HEK293 (cell line): ENCODE measurements around the gene TBC1D12.
A peak's percentile ranks its signal among the peaks of the same experiment; 100 is the strongest.

Experiments used
- CTCF ChIA-PET: fragments of 350-600 bp; formaldehyde crosslinking; extraction: SDS; loops from one replicate; lab custom pipeline; 2021; ENCODE audit warnings: antibody characterized with exemption; lab: Yijun Ruan, JAX
- POLR2A ChIA-PET: fragments of 300-600 bp; formaldehyde crosslinking; extraction: SDS; loops from one replicate; lab custom pipeline; 2020; ENCODE audit warnings: antibody characterized with exemption, inconsistent platforms; lab: Yijun Ruan, JAX
- H3K27ac ChIP-seq: fragments of 200-500 bp; sonication (Bioruptor generic); 2 replicates; pipeline ENCODE4 v1.5.1; 2014; ENCODE audit warnings: low read depth, low read length, control low read depth, inconsistent platforms; ENCODE audit errors: extremely low read depth
- H3K36me3 ChIP-seq, 2 experiments: fragments of 200-500 bp in 1 of 2; sonication (Bioruptor generic) in 1 of 2; 1 replicate in 1 of 2; 2 replicates in 1 of 2; pipeline ENCODE4 v1.5.1; 2014 to 2017; ENCODE audit warnings: inconsistent platforms in 2 of 2, low read length in 2 of 2; ENCODE audit not compliant: control insufficient read depth in 2 of 2, insufficient read depth in 1 of 2
- H3K4me1 ChIP-seq: fragments of 200-500 bp; sonication (Bioruptor generic); 2 replicates; pipeline ENCODE4 v1.5.1; 2014; ENCODE audit warnings: mild to moderate bottlenecking, low read length, inconsistent platforms; ENCODE audit not compliant: control insufficient read depth, insufficient read depth
- H3K4me3 ChIP-seq: 2 replicates; pipeline ENCODE4 v1.5.1; 2011; ENCODE audit warnings: low read depth, mild to moderate bottlenecking, control low read depth, low read length, moderate library complexity
- H3K9me3 ChIP-seq: fragments of 200-500 bp; sonication (Bioruptor generic); 2 replicates; pipeline ENCODE4 v1.5.1; 2014; ENCODE audit warnings: low read depth, low read length, inconsistent platforms; ENCODE audit not compliant: control insufficient read depth, insufficient read depth
- BCL11A ChIP-seq: fragments of 450-650 bp; formaldehyde crosslinking; IDR thresholded peaks from 2 replicates; pipeline ENCODE4 v1.5.1; 2016; ENCODE audit warnings: low read depth, missing biosample characterization, missing genetic modification characterization
- FEZF1 ChIP-seq: fragments of 450-650 bp; formaldehyde crosslinking; IDR thresholded peaks from 2 replicates; pipeline ENCODE4 v1.5.1; 2016; ENCODE audit warnings: missing biosample characterization, missing genetic modification characterization
- KLF8 ChIP-seq: fragments of 450-650 bp; formaldehyde crosslinking; IDR thresholded peaks from 2 replicates; pipeline ENCODE4 v1.5.1; 2016; ENCODE audit warnings: missing biosample characterization, missing genetic modification characterization
- OVOL3 ChIP-seq: fragments of 450-650 bp; formaldehyde crosslinking; IDR thresholded peaks from 2 replicates; pipeline ENCODE4 v1.5.1; 2016; ENCODE audit warnings: missing biosample characterization, missing genetic modification characterization
- PRDM1 ChIP-seq: fragments of 450-650 bp; formaldehyde crosslinking; IDR thresholded peaks from 2 replicates; pipeline ENCODE4; 2016; ENCODE audit warnings: missing biosample characterization, missing genetic modification characterization
- ZBTB17 ChIP-seq: fragments of 450-650 bp; formaldehyde crosslinking; IDR thresholded peaks from 2 replicates; pipeline ENCODE4 v1.5.1; 2016; ENCODE audit warnings: missing biosample characterization, missing genetic modification characterization
- ZFP41 ChIP-seq: fragments of 450-650 bp; formaldehyde crosslinking; IDR thresholded peaks from 2 replicates; pipeline ENCODE4 v1.5.1; 2016; ENCODE audit warnings: missing biosample characterization, missing genetic modification characterization, borderline replicate concordance
- ZFP69B ChIP-seq: fragments of 450-650 bp; formaldehyde crosslinking; IDR thresholded peaks from 2 replicates; pipeline ENCODE4 v1.5.1; 2016; ENCODE audit warnings: missing biosample characterization, missing genetic modification characterization
- ZNF10 ChIP-seq: fragments of 450-650 bp; formaldehyde crosslinking; IDR thresholded peaks from 2 replicates; pipeline ENCODE4 v1.5.1; 2017; ENCODE audit warnings: missing biosample characterization, missing genetic modification characterization
- ZNF16 ChIP-seq: fragments of 450-650 bp; formaldehyde crosslinking; IDR thresholded peaks from 2 replicates; pipeline ENCODE4 v1.5.1; 2016; ENCODE audit warnings: low read depth, missing biosample characterization, missing genetic modification characterization
- ZNF324 ChIP-seq: fragments of 450-650 bp; formaldehyde crosslinking; IDR thresholded peaks from 2 replicates; pipeline ENCODE4 v1.5.1; 2016; ENCODE audit warnings: missing biosample characterization, missing genetic modification characterization
- ZNF433 ChIP-seq: fragments of 450-650 bp; formaldehyde crosslinking; IDR thresholded peaks from 2 replicates; pipeline ENCODE4 v1.5.1; 2016; ENCODE audit warnings: missing biosample characterization, missing genetic modification characterization, low read depth
- ZNF549 ChIP-seq: fragments of 450-650 bp; IDR thresholded peaks from 2 replicates; pipeline ENCODE4 v1.5.1; 2018; ENCODE audit warnings: missing biosample characterization, missing genetic modification characterization, mild to moderate bottlenecking, inconsistent platforms, moderate library complexity
- ZNF555 ChIP-seq: fragments of 450-650 bp; formaldehyde crosslinking; conservative IDR thresholded peaks from 2 replicates; pipeline ENCODE4 v1.5.1; 2017; ENCODE audit warnings: missing biosample characterization, mild to moderate bottlenecking, missing genetic modification characterization, inconsistent platforms
- ZNF596 ChIP-seq: fragments of 450-650 bp; IDR thresholded peaks from 2 replicates; pipeline ENCODE4 v1.5.0; 2018; ENCODE audit warnings: missing biosample characterization, mild to moderate bottlenecking, missing genetic modification characterization, moderate library complexity
- ZNF629 ChIP-seq: fragments of 450-650 bp; formaldehyde crosslinking; IDR thresholded peaks from 2 replicates; pipeline ENCODE4 v1.5.1; 2017; ENCODE audit warnings: missing biosample characterization, missing genetic modification characterization
- ZNF654 ChIP-seq: fragments of 450-650 bp; formaldehyde crosslinking; IDR thresholded peaks from 2 replicates; pipeline ENCODE4 v1.5.1; 2016; ENCODE audit warnings: low read depth, missing biosample characterization, missing genetic modification characterization
- ZNF747 ChIP-seq: fragments of 450-650 bp; formaldehyde crosslinking; IDR thresholded peaks from 2 replicates; pipeline ENCODE4 v1.5.1; 2016; ENCODE audit warnings: missing biosample characterization, missing genetic modification characterization
- TF ChIP-seq, protein P1 (sequence below): fragments of 450-650 bp; formaldehyde crosslinking; IDR thresholded peaks from 2 replicates; pipeline ENCODE4 v1.5.1; 2016; ENCODE audit warnings: missing biosample characterization, missing genetic modification characterization
- TF ChIP-seq, protein P2 (sequence below): fragments of 450-650 bp; formaldehyde crosslinking; IDR thresholded peaks from 2 replicates; pipeline ENCODE4 v1.5.1; 2016; ENCODE audit warnings: missing biosample characterization, missing genetic modification characterization, low read depth
- TF ChIP-seq, protein P3 (sequence below): fragments of 450-650 bp; formaldehyde crosslinking; IDR thresholded peaks from 2 replicates; pipeline ENCODE4 v1.5.1; 2017; ENCODE audit warnings: missing biosample characterization, missing genetic modification characterization

TBC1D12 gene

DNA sequence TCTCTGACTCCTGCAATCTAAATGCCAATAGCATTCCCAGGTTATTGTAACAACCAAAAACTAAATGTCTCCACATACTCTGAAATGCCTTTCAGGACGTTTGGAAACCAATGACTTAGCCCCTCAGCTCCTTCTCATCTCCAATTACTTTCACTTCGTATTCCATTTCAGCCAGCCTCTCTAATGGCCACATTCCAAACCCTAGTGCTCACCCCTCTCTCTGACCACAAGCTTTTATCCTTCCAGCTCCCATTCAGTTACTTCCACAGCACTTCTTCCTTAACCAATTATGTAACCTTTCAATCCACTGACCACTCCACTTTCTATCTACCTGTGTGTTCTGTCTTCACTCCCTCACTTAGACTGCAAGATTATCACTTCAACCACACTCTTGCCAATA is 43.9 kb upstream of the TBC1D12 start (continued):
- TF ChIP-seq ZNF10 (no peak; the same call in 1 of the 2 replicates), ZNF549 (tag by site-specific recombination) (no peak), ZFP69B (0 out of 2 replicates have a peak, but pooled peaks have one; percentile 28), OVOL3 (tag by site-specific recombination) (0 out of 2 replicates have a peak, but pooled peaks have one; percentile 18), ZNF324 (tag by site-specific recombination) (peak; percentile 41; the same call in 1 of the 2 replicates), BCL11A (tag by site-specific recombination) (peak; percentile 42; the same call in 1 of the 2 replicates), ZNF629 (tag by site-specific recombination) (peak; percentile 77), ZNF433 (no peak), ZNF555 (tag by site-specific recombination) (no peak), ZNF16 (tag by site-specific recombination) (no peak), ZNF747 (no peak), ZNF596 (no peak), KLF8 (tag by site-specific recombination) (0 out of 2 replicates have a peak, but pooled peaks have one; percentile 25), ZNF654 (tag by site-specific recombination) (no peak)
- TF ChIP-seq, protein P1, sequence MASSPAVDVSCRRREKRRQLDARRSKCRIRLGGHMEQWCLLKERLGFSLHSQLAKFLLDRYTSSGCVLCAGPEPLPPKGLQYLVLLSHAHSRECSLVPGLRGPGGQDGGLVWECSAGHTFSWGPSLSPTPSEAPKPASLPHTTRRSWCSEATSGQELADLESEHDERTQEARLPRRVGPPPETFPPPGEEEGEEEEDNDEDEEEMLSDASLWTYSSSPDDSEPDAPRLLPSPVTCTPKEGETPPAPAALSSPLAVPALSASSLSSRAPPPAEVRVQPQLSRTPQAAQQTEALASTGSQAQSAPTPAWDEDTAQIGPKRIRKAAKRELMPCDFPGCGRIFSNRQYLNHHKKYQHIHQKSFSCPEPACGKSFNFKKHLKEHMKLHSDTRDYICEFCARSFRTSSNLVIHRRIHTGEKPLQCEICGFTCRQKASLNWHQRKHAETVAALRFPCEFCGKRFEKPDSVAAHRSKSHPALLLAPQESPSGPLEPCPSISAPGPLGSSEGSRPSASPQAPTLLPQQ (tag by site-specific recombination) = peak; percentile 56
- TF ChIP-seq, protein P2, sequence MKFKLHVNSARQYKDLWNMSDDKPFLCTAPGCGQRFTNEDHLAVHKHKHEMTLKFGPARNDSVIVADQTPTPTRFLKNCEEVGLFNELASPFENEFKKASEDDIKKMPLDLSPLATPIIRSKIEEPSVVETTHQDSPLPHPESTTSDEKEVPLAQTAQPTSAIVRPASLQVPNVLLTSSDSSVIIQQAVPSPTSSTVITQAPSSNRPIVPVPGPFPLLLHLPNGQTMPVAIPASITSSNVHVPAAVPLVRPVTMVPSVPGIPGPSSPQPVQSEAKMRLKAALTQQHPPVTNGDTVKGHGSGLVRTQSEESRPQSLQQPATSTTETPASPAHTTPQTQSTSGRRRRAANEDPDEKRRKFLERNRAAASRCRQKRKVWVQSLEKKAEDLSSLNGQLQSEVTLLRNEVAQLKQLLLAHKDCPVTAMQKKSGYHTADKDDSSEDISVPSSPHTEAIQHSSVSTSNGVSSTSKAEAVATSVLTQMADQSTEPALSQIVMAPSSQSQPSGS (tag by site-specific recombination) = no peak
- TF ChIP-seq, protein P3, sequence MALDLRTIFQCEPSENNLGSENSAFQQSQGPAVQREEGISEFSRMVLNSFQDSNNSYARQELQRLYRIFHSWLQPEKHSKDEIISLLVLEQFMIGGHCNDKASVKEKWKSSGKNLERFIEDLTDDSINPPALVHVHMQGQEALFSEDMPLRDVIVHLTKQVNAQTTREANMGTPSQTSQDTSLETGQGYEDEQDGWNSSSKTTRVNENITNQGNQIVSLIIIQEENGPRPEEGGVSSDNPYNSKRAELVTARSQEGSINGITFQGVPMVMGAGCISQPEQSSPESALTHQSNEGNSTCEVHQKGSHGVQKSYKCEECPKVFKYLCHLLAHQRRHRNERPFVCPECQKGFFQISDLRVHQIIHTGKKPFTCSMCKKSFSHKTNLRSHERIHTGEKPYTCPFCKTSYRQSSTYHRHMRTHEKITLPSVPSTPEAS (tag by site-specific recombination) = no peak

DNA sequence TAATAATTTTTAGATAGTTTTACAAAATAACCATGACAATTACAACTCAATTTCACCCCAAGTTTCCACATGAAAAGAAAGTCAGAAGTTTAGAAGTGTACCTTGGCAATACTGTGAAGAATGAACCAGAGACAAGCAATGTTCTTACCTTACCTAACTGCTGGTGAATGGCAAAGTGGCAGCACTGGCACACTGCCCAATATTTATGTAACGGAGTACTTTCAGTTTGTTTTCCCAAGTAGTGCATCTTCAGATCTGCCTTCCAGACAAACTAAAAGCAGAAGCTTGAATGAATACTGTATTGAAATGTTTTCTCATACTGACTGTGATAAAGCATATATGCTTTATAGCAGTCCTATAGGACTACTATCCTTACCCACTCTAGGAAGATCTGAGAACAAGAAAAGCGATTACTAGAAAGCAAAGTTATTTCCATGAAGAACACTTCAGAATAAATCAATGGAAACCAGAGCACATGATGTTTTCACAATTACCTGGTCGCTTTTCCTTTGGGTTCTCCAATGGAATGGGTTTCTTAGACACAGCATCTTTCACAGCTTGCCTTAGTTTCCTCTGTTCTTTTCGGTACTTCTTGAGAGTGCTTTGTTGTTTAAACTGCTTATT is 41.1 kb upstream of the TBC1D12 start:
- ChIA-PET POLR2A (interaction anchor here (0.6 to 1.4 kb wide), 5 partner anchors 11 to 169 kb away, joined by 3 to 7 read pairs (median 4); partner anchors contain the start of gene TBC1D12), CTCF (interaction anchor here (0.9 to 1.2 kb wide), 3 partner anchors 43 to 83 kb away, joined by 4 read pairs; no protein-coding TSS in a partner anchor)
- H3K36me3 ChIP-seq = peaks cover 33 to 48% of the 10 kb centered on the region in 2 experiments
- no peaks in the 10 kb centered on the region for H3K9me3 ChIP-seq
- H3K4me3 ChIP-seq = no peak overlapping the region
- peaks cover 11% of the 10 kb centered on the region for H3K4me1 ChIP-seq
- no peak overlapping the region for H3K27ac ChIP-seq
- TF ChIP-seq PRDM1 (tag by site-specific recombination) (0 out of 2 replicates have a peak, but pooled peaks have one; percentile 23), FEZF1 (tag by site-specific recombination) (peak; percentile 47; the same call in 1 of the 2 replicates), ZFP41 (tag by site-specific recombination) (no peak), ZBTB17 (tag by site-specific recombination) (peak; percentile 84)
